Mucosa of rectum (tissue), 2 donors: ENCODE data around the gene C3AR1.

Experiments
- H3K27ac ChIP-seq, 2 donors: one replicate each; pipeline ENCODE4 v1.7.0; 2013; ENCODE audit warnings: inconsistent platforms in 2 of 2, low read depth in 2 of 2, low read length in 2 of 2
- H3K27me3 ChIP-seq, 2 donors: one replicate each; pipeline ENCODE4 v1.7.0; 2013; ENCODE audit warnings: low read length in 2 of 2; ENCODE audit not compliant: control insufficient read depth in 2 of 2, insufficient read depth in 2 of 2
- H3K36me3 ChIP-seq, 2 donors: one replicate each; pipeline ENCODE4 v1.7.0; 2013; ENCODE audit warnings: low read length in 2 of 2; ENCODE audit not compliant: control insufficient read depth in 2 of 2, insufficient read depth in 2 of 2
- H3K4me1 ChIP-seq, 2 donors: one replicate each; pipeline ENCODE4 v1.7.0; 2013; ENCODE audit warnings: low read length in 2 of 2, mild to moderate bottlenecking in 1 of 2; ENCODE audit not compliant: control insufficient read depth in 2 of 2, insufficient read depth in 2 of 2
- H3K4me3 ChIP-seq, 2 donors: one replicate each; pipeline ENCODE4 v1.7.0; 2013; ENCODE audit warnings: low read length in 2 of 2
- H3K9ac ChIP-seq, 2 donors: one replicate each; pipeline ENCODE4 v1.7.0; 2013; ENCODE audit warnings: low read length in 2 of 2, low read depth in 1 of 2, mild to moderate bottlenecking in 1 of 2
- H3K9me3 ChIP-seq, 2 donors: one replicate each; pipeline ENCODE4 v1.7.0; 2013; ENCODE audit warnings: low read length in 2 of 2; ENCODE audit not compliant: control insufficient read depth in 2 of 2
- donor health status: healthy.
- donor health status: Normal muscosa, but diverticular disease.

The C3AR1 gene

DNA sequence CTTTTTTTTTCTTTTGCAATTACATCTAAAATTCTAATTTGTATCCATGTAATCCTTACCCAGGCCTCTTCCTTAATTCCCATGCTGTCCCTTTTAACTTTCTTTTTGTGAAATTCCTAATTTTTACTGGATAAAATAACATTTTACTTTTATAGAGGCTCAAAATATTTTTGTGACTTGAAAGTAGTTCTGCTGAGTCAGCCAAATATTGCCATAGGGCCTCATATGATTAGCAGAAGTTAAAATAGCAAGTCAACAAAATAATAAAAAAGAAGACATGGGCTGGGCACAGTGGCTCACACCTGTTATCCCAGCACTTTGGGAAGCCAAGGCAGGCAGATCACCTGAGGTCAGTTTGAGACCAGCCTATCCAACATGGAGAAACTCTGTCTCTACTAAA lies 2.0 kb downstream of the C3AR1 start:
- Histone ChIP-seq H3K27me3 (no peaks in the 10 kb centered on the region), H3K9ac (no peak overlapping the region), H3K27ac (peak overlapping the region; percentile 52 to 67), H3K4me3 (no peak overlapping the region), H3K4me1 (no peaks in the 10 kb centered on the region), H3K36me3 (peaks cover 0 to 2% of the 10 kb centered on the region in 2 donors), H3K9me3 (no peaks in the 10 kb centered on the region)

DNA sequence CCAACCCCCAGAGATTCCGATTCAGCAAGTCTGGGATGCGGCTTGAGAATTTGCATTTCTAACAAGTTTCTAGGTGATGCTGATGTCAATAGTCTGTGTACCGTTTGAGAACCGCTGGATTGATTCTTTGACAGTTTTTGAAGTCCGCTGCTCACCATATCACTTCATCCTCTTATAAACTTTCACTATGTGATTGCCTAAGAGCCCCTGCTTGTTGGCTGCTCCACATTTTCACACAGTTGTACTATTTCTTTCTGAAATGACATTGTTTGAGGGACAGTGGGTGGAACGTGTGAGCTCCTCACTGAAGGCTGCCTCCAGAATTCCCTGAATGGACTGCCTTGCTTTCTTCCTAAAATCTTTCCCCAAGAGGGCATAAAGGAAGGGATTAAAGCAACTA lies 7.7 kb downstream of the C3AR1 start:
- no peak overlapping the region for H3K9ac ChIP-seq
- H3K4me1 ChIP-seq = no peaks in the 10 kb centered on the region
- H3K27me3 ChIP-seq = no peaks in the 10 kb centered on the region
- H3K27ac ChIP-seq = no peak overlapping the region
- peaks cover 7 to 15% of the 10 kb centered on the region in 2 donors for H3K36me3 ChIP-seq
- no peak overlapping the region for H3K4me3 ChIP-seq
- H3K9me3 ChIP-seq = no peaks in the 10 kb centered on the region

DNA sequence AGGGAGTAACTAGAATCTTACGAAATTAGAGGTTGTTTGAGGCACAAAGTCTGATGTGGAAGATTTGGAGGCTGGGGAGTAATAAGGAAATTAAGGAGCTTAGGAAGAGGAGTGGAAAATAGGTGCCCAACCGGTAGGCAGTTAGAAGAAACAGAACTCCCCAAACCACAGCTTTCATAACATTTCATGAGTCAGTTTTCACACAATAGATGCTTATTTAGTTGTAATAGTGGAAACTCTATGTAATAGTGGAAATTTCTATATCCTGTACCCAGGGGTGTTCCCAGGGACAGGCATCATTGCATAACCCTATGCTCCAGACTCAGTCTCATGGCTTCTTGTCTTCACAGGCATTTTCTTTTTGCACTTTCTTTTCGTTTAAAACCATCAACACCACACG lies 8.3 kb downstream of the C3AR1 start:
- Histone ChIP-seq H3K4me3 (no peak overlapping the region), H3K27me3 (no peaks in the 10 kb centered on the region), H3K36me3 (peaks cover 12 to 21% of the 10 kb centered on the region in 2 donors), H3K27ac (no peak overlapping the region), H3K9me3 (no peaks in the 10 kb centered on the region), H3K9ac (no peak overlapping the region), H3K4me1 (no peaks in the 10 kb centered on the region)

DNA sequence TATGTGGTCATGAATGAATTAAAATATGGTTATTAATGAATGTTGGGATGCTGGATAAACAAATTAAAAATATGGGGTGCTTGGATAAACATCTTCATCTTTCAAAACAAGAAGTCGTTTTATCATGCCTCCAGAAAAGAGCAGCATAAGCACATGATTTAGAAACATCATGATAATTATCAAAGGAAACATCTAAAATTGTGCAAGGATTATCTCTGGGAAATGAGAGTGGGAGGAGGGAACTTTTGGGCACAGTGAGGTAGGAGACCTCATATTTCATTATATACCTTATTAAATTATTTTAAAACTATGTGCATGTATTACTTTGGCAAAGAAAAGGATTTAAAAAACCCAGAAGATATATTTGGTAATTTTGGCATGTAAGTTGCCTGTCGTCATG lies 8.9 kb downstream of the C3AR1 start:
- no peaks in the 10 kb centered on the region for H3K9me3 ChIP-seq
- no peak overlapping the region for H3K4me3 ChIP-seq
- no peaks in the 10 kb centered on the region for H3K27me3 ChIP-seq
- no peaks in the 10 kb centered on the region for H3K4me1 ChIP-seq
- peaks cover 17 to 26% of the 10 kb centered on the region in 2 donors for H3K36me3 ChIP-seq
- no peak overlapping the region for H3K9ac ChIP-seq
- no peak overlapping the region for H3K27ac ChIP-seq

DNA sequence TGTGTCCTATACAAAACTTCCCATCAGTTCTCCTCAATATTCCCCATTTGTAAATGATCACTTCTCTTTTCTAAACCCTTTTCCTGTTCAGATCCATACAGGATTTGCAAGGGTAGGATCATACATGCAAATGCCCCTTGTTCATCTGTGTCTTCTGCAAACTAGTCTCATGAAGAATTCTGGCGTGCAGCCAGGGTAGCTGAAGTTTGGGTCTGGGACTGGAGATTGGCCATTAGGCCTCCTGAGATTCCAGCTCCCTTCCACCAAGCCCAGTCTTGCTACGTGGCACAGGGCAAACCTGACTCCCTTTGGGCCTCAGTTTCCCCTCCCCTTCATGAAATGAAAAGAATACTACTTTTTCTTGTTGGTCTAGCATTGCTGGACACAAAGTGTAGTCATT lies 11.3 kb downstream of the C3AR1 start:
- H3K9me3 ChIP-seq = no peaks in the 10 kb centered on the region
- H3K9ac ChIP-seq = no peak overlapping the region
- no peak overlapping the region for H3K27ac ChIP-seq
- H3K27me3 ChIP-seq = no peaks in the 10 kb centered on the region
- peaks cover 25 to 40% of the 10 kb centered on the region in 2 donors for H3K36me3 ChIP-seq
- H3K4me1 ChIP-seq = no peaks in the 10 kb centered on the region
- H3K4me3 ChIP-seq = no peak overlapping the region

DNA sequence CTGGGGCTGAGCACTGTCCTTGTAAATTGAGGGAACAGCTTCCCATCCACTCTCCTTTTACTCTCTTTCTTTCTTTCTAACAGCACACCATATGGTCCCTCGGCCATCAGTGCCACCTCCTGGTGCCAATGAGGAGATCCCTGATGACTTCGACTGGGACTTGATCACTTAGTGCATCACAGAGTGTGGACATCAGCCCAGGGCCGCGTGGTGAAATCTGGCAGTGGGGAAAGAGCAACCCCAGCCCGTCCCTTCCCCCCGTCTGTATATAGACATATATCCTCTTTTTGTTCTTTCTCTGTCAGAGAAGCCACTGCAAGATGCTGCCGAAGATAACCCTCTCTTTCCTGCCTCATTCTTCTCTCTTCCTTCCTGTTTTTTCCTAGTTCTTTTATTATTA lies 13.5 kb downstream of the C3AR1 start:
- peaks cover 46 to 59% of the 10 kb centered on the region in 2 donors for H3K36me3 ChIP-seq
- H3K4me3 ChIP-seq = no peak overlapping the region
- no peaks in the 10 kb centered on the region for H3K4me1 ChIP-seq
- H3K9me3 ChIP-seq = no peaks in the 10 kb centered on the region
- no peaks in the 10 kb centered on the region for H3K27me3 ChIP-seq
- H3K9ac ChIP-seq = no peak overlapping the region
- H3K27ac ChIP-seq = no peak overlapping the region

DNA sequence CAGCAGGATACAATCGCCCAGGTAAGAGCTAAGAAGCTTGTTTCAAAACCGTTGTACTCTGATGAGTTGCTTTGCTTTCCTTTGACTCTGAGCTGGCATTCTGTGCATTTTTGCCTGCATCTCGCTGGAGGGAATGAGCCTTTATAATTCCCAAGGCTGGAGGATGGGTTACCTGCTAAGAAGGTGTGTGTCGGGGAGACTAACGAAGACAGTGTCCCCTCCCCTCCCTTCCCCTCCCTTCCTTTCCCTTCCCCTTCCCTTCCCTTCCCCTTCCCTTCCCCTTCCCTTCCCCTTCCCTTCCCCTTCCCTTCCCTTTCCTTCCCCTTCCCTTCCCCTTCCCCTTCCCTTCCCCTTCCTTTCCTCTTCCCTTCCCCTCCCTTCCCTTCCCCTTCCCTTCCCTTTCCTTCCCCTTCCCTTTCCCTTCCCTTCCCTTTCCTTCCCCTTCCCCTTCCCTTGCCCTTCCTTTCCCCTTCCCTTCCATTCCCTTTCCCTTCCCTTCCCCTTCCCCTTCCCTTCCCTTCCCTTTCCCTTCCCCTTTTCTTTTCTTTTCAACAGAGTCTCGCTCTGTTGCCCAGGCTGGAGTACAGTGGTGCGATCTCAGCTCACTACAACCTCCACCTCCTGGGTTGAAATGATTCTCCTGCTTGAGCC lies 15.4 kb downstream of the C3AR1 start:
- Histone ChIP-seq H3K27me3 (no peaks in the 10 kb centered on the region), H3K27ac (no peak overlapping the region), H3K4me3 (no peak overlapping the region), H3K36me3 (peaks cover 49 to 66% of the 10 kb centered on the region in 2 donors), H3K9ac (no peak overlapping the region), H3K9me3 (no peaks in the 10 kb centered on the region), H3K4me1 (no peaks in the 10 kb centered on the region)

DNA sequence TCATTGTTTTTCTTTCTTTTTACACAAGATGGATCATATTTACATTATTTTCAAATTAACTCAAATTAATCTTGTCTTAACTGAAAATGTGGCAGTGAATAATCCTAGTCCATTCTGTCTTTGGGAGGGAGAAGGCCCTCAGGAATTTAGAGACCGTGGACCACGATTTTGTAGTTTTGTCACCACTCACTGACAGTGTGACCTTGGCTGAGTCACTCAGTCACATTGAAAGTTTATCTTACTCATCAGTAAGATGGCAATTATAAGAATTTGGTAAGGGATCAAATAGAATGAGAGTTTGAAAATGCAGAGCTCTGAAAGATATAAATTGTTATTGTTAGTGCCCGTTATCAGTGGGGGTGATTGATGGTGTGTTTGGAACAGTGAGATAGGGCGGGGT lies 17.3 kb downstream of the C3AR1 start:
- no peaks in the 10 kb centered on the region for H3K4me1 ChIP-seq
- no peaks in the 10 kb centered on the region for H3K9me3 ChIP-seq
- H3K9ac ChIP-seq = no peak overlapping the region
- H3K27me3 ChIP-seq = no peaks in the 10 kb centered on the region
- no peak overlapping the region for H3K27ac ChIP-seq
- H3K36me3 ChIP-seq = peaks cover 56 to 66% of the 10 kb centered on the region in 2 donors
- H3K4me3 ChIP-seq = no peak overlapping the region

DNA sequence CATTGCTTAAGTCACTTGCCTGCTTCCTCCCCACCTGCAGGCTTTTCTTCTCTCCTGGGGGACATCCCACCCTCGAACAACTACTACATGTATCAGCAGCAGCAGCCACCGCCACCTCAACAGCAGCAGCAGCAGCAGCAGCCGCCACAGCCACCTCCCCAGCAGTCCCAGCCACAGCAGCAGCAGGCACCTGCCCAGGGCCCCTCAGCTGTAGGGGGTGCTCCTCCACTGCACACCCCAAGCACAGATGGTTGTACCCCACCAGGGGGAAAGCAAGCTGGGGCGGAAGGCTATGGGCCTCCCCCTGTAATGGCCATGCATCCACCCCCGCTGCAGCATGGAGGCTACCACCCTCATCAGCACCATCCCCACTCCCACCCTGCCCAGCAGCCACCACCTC lies 18.3 kb downstream of the C3AR1 start:
- Histone ChIP-seq H3K27ac (no peak overlapping the region), H3K9ac (no peak overlapping the region), H3K36me3 (peaks cover 54 to 66% of the 10 kb centered on the region in 2 donors), H3K4me3 (no peak overlapping the region), H3K9me3 (no peaks in the 10 kb centered on the region), H3K27me3 (no peaks in the 10 kb centered on the region), H3K4me1 (no peaks in the 10 kb centered on the region)

DNA sequence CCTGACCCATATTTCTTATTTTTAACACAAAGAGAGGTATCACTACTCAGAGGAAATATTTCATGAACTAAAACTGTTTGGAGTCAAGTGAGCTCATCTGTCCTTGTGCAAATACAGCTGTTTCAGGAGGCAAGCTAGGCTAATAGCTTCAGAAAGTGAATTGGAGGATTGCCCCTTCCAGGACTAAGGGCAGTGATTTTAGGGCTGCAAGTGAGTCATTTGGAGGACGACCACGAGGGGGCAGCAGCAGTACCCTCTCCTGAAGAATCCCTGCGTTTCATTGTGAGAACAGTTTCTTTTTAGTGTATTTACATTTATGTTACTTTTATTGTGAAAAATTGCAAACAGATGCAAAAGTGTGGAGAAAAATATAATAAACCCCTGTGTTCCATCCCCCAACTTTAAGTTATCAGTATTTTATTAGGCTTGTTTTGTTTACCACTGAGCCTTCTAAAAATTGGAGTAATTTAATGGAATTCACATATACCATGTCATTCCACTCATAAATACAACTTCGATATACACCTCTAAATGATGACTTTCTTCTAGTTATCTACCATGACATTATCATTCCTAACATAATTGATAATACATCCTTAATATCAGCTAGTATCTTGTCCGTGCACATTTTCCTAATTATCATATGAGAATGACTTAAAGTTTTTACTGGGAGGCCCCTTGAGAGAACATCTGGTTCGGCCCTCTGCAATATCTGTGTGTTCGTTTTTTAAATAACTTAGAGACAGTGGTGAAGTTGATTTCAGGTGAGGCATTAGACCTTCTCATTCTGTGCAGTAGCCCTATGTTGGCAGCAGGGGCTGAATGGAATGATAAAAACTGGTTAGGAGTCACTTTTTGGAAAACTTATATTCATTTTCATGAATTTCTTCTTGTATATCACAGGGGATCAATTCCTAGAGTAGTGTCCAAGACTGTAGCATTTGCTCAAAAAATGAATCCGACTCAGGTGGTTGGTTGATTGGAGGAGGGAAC lies 19.9 kb downstream of the C3AR1 start:
- Histone ChIP-seq H3K9me3 (no peaks in the 10 kb centered on the region), H3K4me1 (no peaks in the 10 kb centered on the region), H3K27me3 (no peaks in the 10 kb centered on the region), H3K9ac (no peak overlapping the region), H3K4me3 (no peak overlapping the region), H3K27ac (no peak overlapping the region), H3K36me3 (peaks cover 53 to 63% of the 10 kb centered on the region in 2 donors)
